Measurements from ENCODE around the gene SORCS1.
"Not testable (repeated sequence)": the region's sequence is repeated elsewhere in the genome, so short reads cannot be mapped to it uniquely, and the experiment has no call there.

SORCS1 gene

GRCh38 chr10:106929291-106929895, 235.1 kb downstream of the SORCS1 start:
- Histone ChIP-seq H3K4me3 (ENCODE audit: low read length) (no peak overlapping the region), H3K4me2 (ENCODE audit: low read depth, low read length) (no peak overlapping the region), H2AFZ (ENCODE audit: low read length) (no peak overlapping the region), H3K9me3 (replicated peaks; ENCODE audit: insufficient read depth, low read length) (no peaks in the 10 kb centered on the region), H3K9ac (ENCODE audit: low read length) (no peak overlapping the region), H3K79me2 (ENCODE audit: low read length) (no peaks in the 10 kb centered on the region), H3K36me3 (replicated peaks; ENCODE audit: insufficient read depth, low read length) (no peaks in the 10 kb centered on the region), H3K27ac (ENCODE audit: low read length) (no peak overlapping the region), H3F3A (ENCODE audit: insufficient read depth, low read length) (no peaks in the 10 kb centered on the region), H3K27me3 (replicated peaks; ENCODE audit: insufficient read depth, low read length) (no peaks in the 10 kb centered on the region), H4K20me1 (ENCODE audit: insufficient read depth, low read length) (no peaks in the 10 kb centered on the region), H3K4me1 (ENCODE audit: low read length) (peaks cover 15% of the 10 kb centered on the region), H3K9me2 (replicated peaks; ENCODE audit: insufficient read depth, low read length) (no peaks in the 10 kb centered on the region)
- TF ChIP-seq EZH2 (optimal IDR thresholded peaks at IDR 0.05; ENCODE audit: low read depth, low read length) = no peak
- no peak for TF ChIP-seq EZH2phosphoT487 (IDR thresholded peaks at IDR 0.05; ENCODE audit: low read length)
- TF ChIP-seq CTCF (IDR thresholded peaks at IDR 0.05; ENCODE audit: low read length) = no peak
- DNase-seq = no peak

GRCh38 chr10:106928151-106928550, 236.4 kb downstream of the SORCS1 start:
- not testable (repeated sequence) for H3K9me3 ChIP-seq (replicated peaks; ENCODE audit: insufficient read depth, low read length); H3K9me2 ChIP-seq (replicated peaks; ENCODE audit: insufficient read depth, low read length); DNase-seq; H3K9ac ChIP-seq (ENCODE audit: low read length); H3K27ac ChIP-seq (ENCODE audit: low read length); H3K79me2 ChIP-seq (ENCODE audit: low read length); H3K36me3 ChIP-seq (replicated peaks; ENCODE audit: insufficient read depth, low read length); H4K20me1 ChIP-seq (ENCODE audit: insufficient read depth, low read length); H3F3A ChIP-seq (ENCODE audit: insufficient read depth, low read length); H2AFZ ChIP-seq (ENCODE audit: low read length); H3K27me3 ChIP-seq (replicated peaks; ENCODE audit: insufficient read depth, low read length); H3K4me2 ChIP-seq (ENCODE audit: low read depth, low read length); H3K4me3 ChIP-seq (ENCODE audit: low read length)
- peaks cover 14% of the 10 kb centered on the region for H3K4me1 ChIP-seq (ENCODE audit: low read length)

GRCh38 chr10:106925191-106925590, 239.3 kb downstream of the SORCS1 start:
- H3K79me2 ChIP-seq (ENCODE audit: low read length) = no peaks in the 10 kb centered on the region
- H3K4me3 ChIP-seq (ENCODE audit: low read length) = no peak overlapping the region
- H3K9ac ChIP-seq (ENCODE audit: low read length) = no peak overlapping the region
- no peaks in the 10 kb centered on the region for H3K4me1 ChIP-seq (ENCODE audit: low read length)
- no peak for TF ChIP-seq CTCF (IDR thresholded peaks at IDR 0.05; ENCODE audit: low read length)
- TF ChIP-seq EZH2phosphoT487 (IDR thresholded peaks at IDR 0.05; ENCODE audit: low read length) = no peak
- no peak for TF ChIP-seq EZH2 (optimal IDR thresholded peaks at IDR 0.05; ENCODE audit: low read depth, low read length)
- H3K9me2 ChIP-seq (replicated peaks; ENCODE audit: insufficient read depth, low read length) = no peaks in the 10 kb centered on the region
- H3F3A ChIP-seq (ENCODE audit: insufficient read depth, low read length) = no peaks in the 10 kb centered on the region
- no peak overlapping the region for H3K27ac ChIP-seq (ENCODE audit: low read length)
- no peaks in the 10 kb centered on the region for H4K20me1 ChIP-seq (ENCODE audit: insufficient read depth, low read length)
- H3K4me2 ChIP-seq (ENCODE audit: low read depth, low read length) = no peak overlapping the region
- DNase-seq = no peak
- no peaks in the 10 kb centered on the region for H3K36me3 ChIP-seq (replicated peaks; ENCODE audit: insufficient read depth, low read length)
- no peaks in the 10 kb centered on the region for H3K9me3 ChIP-seq (replicated peaks; ENCODE audit: insufficient read depth, low read length)
- no peak overlapping the region for H2AFZ ChIP-seq (ENCODE audit: low read length)
- H3K27me3 ChIP-seq (replicated peaks; ENCODE audit: insufficient read depth, low read length) = no peaks in the 10 kb centered on the region

- TF ChIP-seq EZH2phosphoT487 (IDR thresholded peaks at IDR 0.05; ENCODE audit: low read length) (no peak), EZH2 (optimal IDR thresholded peaks at IDR 0.05; ENCODE audit: low read depth, low read length) (no peak), CTCF (IDR thresholded peaks at IDR 0.05; ENCODE audit: low read length) (no peak)
These were observed 244.0 kb downstream of the SORCS1 start for GRCh38 chr10:106920538-106920937.

More at GRCh38 chr10:106920538-106920937, 244.0 kb downstream of the SORCS1 start:
- no peak overlapping the region for H3K4me2 ChIP-seq (ENCODE audit: low read depth, low read length)
- H3K4me1 ChIP-seq (ENCODE audit: low read length) = no peaks in the 10 kb centered on the region
- no peaks in the 10 kb centered on the region for H3K36me3 ChIP-seq (replicated peaks; ENCODE audit: insufficient read depth, low read length)
- no peaks in the 10 kb centered on the region for H3K27me3 ChIP-seq (replicated peaks; ENCODE audit: insufficient read depth, low read length)
- H3K27ac ChIP-seq (ENCODE audit: low read length) = no peak overlapping the region
- no peak overlapping the region for H2AFZ ChIP-seq (ENCODE audit: low read length)
- H4K20me1 ChIP-seq (ENCODE audit: insufficient read depth, low read length) = no peaks in the 10 kb centered on the region
- no peaks in the 10 kb centered on the region for H3K79me2 ChIP-seq (ENCODE audit: low read length)
- no peak overlapping the region for H3K9ac ChIP-seq (ENCODE audit: low read length)
- DNase-seq = no peak
- no peaks in the 10 kb centered on the region for H3K9me3 ChIP-seq (replicated peaks; ENCODE audit: insufficient read depth, low read length)
- H3K4me3 ChIP-seq (ENCODE audit: low read length) = no peak overlapping the region
- no peaks in the 10 kb centered on the region for H3K9me2 ChIP-seq (replicated peaks; ENCODE audit: insufficient read depth, low read length)
- no peaks in the 10 kb centered on the region for H3F3A ChIP-seq (ENCODE audit: insufficient read depth, low read length)
